ENCODE measurements around the gene DNTT.
"Not testable (repeated sequence)": the region's sequence is repeated elsewhere in the genome, so short reads cannot be mapped to it uniquely, and the experiment has no call there.

DNTT gene

DNA sequence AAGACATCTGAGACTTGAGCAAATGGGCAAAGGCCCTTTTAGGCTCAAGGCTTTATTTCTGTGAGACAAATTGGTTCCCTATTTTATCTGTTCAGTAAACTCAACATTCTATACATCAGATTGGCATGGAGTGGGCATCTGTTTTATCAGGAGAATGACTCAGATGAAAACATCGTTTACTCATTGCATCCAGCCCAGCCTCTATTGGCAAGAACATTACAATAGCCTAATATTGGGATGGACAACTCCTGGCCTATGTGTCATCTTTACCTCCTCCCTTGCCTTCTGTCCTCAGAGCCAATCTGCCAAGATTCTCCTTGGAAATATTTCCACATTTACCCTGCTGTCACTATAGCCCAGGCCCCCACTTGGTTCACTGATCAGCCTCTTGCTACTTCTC, 27.4 kb upstream of the DNTT start:
- DNase-seq: no peak

GRCh38 chr10:96279191-96279641, 25.0 kb upstream of the DNTT start:
- no peak for DNase-seq

DNA sequence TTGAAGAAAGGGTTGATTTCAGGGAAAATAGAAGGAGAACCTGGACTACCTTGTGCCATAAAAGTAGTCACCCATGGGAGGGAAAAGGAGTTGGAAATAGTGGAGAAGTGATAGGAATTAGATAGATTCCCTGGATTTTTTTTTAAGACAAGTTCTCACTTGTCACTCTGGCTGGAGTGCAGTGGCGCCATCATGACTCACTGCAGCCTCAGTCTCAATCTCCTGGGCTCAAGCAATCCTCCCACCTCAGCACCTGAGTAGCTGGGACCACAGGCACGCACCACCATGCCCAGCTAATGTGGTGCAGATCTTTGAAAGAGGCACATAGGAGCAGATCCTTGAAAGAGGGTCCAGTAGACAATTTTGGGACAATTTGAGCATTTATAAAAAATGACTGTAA, 23.4 kb upstream of the DNTT start:
- DNase-seq: no peak

DNA sequence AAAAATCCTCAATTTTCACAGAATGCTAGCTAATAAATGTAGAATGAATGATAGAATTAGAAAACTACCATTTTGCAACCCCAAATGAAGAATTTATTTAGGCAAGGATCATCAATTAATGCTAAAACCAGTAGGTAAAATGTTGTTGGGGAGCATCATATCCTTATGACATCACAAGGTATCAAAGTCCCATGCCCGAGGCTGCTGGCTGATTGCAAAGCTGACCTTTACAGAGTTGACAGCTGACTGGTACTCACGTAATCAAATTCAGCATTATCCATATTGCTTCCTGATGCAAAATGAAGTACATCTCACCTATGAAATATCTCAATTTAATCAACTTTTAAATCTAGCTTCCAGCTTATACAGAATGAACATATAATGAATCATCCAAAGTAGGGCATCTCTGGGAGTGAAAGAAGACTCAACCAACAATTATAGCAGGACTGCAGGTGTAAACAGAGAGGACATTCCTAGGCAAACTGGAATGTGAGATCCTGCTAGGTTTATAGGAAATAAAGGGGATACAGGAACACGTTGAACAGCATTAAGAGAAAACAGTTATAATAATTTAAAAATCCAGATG, 22.7 kb upstream of the DNTT start:
- no peak for DNase-seq

DNA sequence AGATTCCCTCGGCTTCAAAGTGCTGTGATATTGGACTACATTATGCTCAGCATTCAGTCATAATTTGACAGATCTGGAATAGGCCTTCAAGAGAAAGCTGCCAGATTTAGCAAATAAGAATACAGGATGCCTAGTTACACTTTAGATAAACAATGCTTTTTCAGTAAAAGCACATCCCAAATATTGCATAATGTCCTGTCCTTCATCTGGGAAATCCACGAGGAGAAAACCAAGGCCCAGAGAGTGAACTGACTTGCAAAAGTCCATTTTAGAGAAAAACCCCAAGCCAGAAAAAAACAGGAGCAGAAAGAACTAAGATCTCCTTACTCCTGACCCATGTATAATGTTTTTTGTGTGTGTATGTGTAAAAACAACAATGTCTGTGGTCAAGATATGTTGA, 20.9 kb upstream of the DNTT start:
- DNase-seq: no peak

DNA sequence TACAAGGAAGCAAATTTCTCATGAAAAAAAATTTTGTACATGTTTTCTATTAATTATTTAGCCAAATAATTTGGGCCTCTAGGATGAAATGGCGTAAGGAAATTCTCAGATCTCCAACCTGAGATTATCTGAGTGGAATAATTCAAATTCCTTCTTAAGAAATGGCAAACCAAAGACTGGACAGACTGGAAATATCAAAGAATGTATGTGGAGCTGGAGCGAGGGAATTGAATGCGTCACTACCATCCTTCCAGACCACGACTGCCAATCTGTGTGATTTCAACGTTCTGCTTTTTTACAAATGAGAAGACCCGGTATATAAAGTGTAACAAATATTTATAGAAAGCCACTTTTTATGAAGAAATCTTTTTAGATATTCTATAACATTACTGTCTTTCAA, 20.5 kb upstream of the DNTT start:
- DNase-seq: no peak

DNA sequence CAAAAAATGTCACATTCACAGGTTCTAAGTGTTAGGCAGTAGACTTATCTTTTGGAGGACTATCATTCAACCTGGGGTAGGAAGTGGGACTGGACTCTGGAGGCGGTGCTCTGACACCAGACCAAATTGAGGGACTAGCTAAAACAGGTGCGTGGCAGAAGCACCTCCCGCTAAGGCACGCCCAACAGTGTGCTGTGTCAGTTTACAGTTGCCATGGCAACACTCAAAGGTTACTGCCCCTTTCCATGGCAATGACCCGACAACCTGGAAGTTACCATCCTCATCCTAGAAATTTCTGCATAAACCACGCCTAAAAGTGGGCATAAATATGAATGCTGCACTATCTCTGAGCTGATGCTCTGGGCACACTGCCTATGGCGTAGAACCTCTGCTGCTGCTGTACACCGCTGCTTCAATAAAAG, 18.9 kb upstream of the DNTT start:
- no peak for DNase-seq

DNA sequence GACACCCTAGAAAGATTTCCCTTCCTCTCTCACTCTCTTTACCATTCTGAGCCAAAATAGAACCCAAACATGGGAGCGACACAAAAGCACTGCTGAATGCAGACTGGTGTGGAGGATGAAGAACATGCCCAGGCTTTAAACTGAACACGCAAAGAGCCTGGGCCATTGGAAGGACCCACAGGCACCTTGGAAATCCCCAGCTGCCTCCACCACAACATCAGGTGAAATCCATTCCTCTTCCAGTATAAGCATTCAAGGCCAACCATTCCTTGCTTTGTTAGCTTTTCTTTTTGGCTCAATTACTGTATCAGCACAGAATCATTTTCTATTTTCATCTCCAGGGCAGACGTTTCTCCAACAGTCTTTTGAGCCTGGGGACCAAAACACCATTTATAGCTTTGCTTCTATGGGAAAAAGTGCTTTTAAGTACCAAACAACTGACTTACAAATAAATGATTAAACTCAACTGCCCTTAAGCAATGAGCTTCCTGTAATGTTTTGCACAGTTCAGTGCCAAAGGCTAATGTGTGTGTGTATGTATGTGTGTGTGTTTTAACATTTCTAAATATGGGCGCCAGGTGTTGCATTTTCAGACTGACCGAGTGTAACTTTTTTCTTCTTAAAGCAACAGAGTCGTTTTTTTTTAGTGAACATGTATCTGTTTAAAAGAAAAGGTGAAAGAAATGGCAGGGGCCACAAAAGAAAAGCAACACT, 16.7 kb upstream of the DNTT start:
- DNase-seq: no peak

DNA sequence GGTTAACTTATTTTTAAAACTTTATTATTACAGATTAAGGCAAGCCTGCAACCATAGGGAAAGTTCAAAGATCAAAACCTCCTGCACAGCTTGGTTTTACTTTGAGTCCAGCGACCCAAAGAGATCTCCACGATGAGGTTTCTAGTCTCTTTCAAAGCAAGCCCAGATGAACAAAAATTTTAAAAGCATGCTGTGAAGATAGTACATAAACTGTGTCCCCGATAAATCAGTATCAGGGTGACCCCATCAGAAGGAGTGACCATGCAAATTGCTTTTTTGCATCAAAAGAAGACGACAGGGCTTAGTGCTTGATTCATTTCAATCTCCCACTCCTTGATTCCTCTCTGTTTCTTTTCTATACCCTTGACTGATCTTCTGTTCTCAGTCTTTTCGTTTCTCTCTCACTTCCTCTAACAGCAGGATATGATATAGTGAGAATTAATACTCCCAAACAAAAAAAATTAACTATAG, 16.0 kb upstream of the DNTT start:
- DNase-seq: no peak

DNA sequence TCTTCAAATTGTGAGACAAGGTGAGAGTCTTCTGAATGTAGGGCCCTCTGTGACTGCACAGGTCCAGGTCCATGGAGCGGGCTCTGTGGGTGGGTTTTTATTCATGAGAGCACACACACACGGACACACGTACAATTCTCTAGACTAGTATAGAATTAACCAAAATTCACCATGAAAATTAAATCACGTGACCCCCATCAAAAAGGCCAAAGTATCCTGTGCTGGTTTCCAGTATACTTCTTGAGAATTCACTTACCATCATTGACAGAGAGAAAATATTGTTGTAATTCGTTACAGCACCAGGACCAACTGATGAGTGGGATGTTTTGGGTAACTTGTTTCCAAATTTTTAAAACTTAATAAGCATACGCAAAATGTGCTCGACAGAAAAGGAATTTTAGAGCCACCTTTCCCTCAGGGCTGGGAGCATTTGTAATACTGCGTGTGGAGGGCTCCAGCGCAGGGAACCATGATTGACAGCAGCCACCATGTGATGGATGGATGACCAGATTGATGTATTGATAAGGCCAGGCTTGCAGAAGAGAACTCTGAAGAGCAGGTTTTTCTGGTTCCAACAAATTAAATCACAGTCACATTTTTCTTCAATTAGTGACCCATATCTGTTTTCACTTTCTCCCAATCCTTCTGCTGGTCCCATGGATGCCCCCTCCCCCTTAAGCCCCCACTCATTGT, 14.9 kb upstream of the DNTT start:
- no peak for DNase-seq

- DNase-seq: no peak
Observed at GRCh38 chr10:96290368-96291133, 13.7 kb upstream of the DNTT start.

DNA sequence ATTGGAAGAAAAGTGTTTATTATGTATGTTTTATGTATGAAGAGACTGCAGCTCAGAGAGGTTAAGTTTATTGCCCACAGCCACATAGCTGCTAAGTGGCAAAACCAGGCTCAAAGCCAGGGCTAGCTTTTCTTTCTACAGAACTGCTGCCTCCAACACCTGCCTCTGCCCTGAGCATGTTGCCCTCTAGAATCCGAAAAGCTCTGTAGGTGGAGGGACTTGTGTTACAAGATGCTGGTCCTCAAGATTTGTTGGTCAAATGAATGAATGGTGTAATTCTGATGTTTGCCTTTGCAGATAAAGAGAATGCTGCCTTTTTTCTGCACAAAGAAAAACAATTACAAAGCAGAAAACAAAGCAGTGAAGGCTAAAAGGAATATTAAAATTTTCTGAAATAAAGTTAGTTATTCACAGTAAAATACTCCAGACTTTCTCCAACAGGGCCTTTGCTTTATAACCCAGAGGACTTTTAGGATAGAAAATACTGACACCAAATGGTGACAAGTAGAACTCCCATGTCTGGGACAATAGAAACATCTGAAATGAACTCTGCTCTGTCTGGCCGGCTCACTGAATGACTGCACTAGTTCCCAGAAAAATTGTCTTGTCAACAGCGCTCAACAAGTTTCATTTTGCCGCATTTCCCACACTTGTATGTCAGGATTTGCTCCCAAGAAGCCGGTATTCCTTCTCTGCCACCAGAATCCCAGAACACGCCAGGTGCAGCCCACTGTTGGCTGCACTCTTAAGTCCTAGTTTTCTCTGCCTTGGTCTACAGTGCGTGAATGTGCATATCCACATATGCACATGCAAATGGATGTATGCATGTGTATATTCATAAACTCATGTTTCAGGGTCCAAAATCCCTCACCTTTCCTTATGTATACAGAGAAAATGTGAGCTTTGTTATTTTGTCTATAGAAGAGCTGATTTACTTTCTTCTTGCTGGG, 11.0 kb upstream of the DNTT start:
- peak; percentile 9 for DNase-seq

DNA sequence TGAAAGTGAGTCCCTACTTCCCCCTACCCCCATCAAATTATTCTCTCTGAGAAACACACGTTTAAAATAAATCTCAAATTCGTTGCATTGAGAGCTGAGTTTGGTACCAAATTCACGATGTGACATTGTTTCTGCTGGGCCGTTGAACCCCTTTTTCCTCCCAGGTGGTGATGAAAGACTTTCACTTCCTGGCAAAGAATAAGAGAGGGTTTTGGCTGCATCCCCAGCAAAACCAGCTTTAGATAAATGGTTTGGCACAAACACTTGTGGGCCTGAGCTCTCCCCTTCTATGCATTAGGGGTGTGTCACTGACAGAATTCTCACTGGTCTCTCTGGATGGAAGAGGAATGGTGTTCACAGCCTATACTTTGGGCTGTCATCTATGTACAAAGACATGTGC, 8.8 kb upstream of the DNTT start:
- no peak for DNase-seq

GRCh38 chr10:96297486-96297885, 6.7 kb upstream of the DNTT start:
- DNase-seq: no peak

GRCh38 chr10:96298362-96298761, 5.9 kb upstream of the DNTT start:
- DNase-seq: no peak

GRCh38 chr10:96299383-96299782, 4.9 kb upstream of the DNTT start:
- peak; percentile 5 for DNase-seq

DNA sequence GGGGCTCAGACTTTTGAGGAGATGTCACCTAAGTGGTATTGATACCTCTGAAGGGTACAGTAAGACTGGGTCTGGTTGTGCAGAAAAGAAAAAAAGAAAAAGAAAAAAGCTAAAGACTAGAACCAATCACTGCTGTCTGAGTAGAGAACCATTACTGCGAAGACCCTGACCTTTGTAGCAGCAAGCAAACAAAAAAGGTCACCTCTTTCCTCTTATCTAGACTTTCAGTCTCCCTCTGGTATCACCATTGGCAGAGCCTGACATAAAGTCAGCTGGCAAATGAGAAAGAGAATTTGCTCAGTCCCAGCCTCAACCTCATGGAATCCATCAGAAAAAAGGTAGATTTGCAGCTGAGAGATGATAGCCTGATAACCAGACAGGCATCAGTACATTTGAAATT, 2.6 kb upstream of the DNTT start:
- no peak for DNase-seq

DNA sequence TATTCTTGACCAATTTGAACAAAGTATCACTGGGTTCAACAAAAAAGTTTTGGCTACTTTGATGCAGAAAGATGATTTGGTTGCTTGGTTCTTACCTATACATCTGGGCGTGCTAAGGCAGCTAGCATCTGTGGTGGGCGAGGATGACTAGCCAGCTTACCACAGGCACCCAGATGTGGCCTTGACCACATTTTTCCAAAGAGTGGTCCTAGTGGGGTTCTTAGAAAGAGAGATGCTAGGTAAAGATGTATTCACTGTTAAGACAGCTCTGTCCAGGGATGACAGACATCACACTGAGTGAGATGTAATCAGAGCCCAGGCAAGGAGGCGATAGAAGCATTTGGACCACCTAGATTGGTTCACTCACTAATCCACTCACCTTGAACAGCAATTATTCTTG, 785 bp downstream of the DNTT start:
- DNase-seq: no peak

DNA sequence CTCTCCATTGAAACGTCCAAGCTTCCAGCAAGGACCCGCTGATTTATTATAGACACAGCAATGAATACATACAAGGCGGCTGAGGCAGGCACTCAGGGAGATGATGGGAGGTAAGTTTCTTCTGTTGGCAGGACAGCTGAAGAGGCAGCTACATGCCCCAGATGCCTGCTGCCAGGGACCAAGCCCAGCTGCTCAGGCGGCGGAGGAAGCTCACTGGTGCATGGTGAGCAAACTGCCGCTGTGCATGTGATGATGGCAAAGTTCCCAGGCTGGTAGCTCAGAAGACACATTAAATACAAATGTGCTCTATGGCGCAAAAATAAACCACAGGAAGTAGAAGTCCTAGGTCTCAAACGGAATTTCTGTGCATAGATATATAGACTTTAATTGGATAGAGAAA, 2.3 kb downstream of the DNTT start:
- no peak for DNase-seq

DNA sequence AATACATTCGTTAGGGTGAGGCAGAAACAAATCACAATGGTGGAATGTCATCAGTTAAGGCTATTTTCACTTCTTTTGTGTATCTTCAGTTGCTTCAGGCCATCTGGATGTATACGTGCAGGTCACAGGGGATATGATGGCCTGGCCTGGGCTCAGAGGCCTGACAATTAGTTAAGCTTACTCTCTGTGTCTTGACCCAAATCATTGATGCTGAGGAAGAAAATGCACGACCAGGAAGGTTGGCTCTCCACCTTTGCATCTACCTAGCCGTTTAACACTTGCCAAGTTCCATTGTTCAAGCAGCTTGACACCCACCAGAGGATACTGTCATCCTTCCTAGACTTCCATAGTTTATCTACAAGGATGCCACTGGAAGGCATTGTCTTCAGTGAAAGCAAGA, 4.6 kb downstream of the DNTT start:
- not testable (repeated sequence) for DNase-seq

DNA sequence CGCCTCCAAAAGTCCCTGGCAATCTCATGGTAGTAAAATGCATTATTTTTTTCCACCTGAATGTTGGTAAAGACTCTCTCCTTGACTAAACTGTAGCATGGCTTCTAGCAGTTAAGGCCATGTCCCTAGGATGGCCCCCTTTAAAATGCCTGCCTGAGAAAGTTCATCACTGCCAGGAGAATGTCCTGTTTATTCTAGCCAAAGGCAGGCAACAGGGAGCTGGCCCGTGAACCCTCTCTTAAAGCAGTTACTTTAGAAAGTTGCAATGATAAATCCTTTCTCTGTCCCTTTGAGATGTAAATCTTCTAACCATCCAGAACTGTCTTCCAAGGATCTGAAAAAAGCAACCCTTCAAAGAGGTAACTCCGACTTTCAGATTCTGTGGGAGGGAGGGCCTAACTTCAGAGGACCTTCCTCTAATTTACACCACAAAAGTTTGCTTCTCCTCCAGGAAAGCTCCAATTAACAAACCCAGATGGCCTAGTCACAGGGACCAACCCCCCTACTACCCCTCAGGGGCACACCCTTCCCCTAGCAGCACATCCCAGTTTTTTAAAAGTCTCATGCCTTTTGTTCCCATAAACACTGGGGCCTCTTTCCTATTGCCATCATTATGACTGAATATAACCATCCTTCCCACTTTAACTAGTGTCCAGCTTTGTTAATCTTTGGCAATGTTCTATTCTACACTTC, 5.5 kb downstream of the DNTT start:
- DNase-seq: no peak

GRCh38 chr10:96310321-96310669, 6.1 kb downstream of the DNTT start:
- DNase-seq: no peak
